GM12875 (cell line): ENCODE measurements around the gene MTA1.

ENCODE experiments used
- H3K4me3 ChIP-seq: one replicate; pipeline ENCODE4 v1.5.1; 2011; ENCODE audit warnings: low read depth, low read length, control low read depth
- CTCF ChIP-seq: IDR thresholded peaks from 2 replicates; pipeline ENCODE4 v1.5.1; 2011; ENCODE audit warnings: low read depth, mild to moderate bottlenecking, control low read depth, inconsistent platforms, low read length, moderate library complexity, borderline replicate concordance; ENCODE audit not compliant: insufficient read depth

Gene MTA1

GRCh38 chr14:105427412-105427811, 7.8 kb downstream of the MTA1 start:
- no peak for TF ChIP-seq CTCF
- H3K4me3 ChIP-seq, result no peak overlapping the region

GRCh38 chr14:105427936-105428485, 8.4 kb downstream of the MTA1 start:
- no peak for TF ChIP-seq CTCF
- H3K4me3 ChIP-seq, result no peak overlapping the region

- no peak overlapping the region for H3K4me3 ChIP-seq
Observed at GRCh38 chr14:105430042-105430441, 10.4 kb downstream of the MTA1 start.

GRCh38 chr14:105430565-105430964, 10.9 kb downstream of the MTA1 start:
- H3K4me3 ChIP-seq, result no peak overlapping the region
- TF ChIP-seq CTCF, result no peak

More at GRCh38 chr14:105430042-105430441, 10.4 kb downstream of the MTA1 start:
- TF ChIP-seq CTCF, result no peak

- no peak for TF ChIP-seq CTCF
- H3K4me3 ChIP-seq, result no peak overlapping the region
Observed at GRCh38 chr14:105431256-105431655, 11.6 kb downstream of the MTA1 start.

GRCh38 chr14:105432657-105433056, 13.0 kb downstream of the MTA1 start:
- no peak overlapping the region for H3K4me3 ChIP-seq
- no peak for TF ChIP-seq CTCF

- no peak overlapping the region for H3K4me3 ChIP-seq
- TF ChIP-seq CTCF, result no peak
Observed at GRCh38 chr14:105433161-105433605, 13.6 kb downstream of the MTA1 start.
